Stimulated activated CD8-positive, alpha-beta memory T cell treated with anti-CD3 and anti-CD28 coated beads, Interleukin-2, amount 100 ng/mL, for 48 hours (primary cell): ENCODE measurements around the gene EIF4H.
"Not testable (repeated sequence)": the region's sequence is repeated elsewhere in the genome, so short reads cannot be mapped to it uniquely, and the experiment has no call there.

Source experiments
- DNase-seq, 2 donors: peaks; one replicate each; pipeline ENCODE4 v3.0.0-alpha.2; 2020; ENCODE audit warnings: low read depth in 2 of 2

EIF4H gene

DNA sequence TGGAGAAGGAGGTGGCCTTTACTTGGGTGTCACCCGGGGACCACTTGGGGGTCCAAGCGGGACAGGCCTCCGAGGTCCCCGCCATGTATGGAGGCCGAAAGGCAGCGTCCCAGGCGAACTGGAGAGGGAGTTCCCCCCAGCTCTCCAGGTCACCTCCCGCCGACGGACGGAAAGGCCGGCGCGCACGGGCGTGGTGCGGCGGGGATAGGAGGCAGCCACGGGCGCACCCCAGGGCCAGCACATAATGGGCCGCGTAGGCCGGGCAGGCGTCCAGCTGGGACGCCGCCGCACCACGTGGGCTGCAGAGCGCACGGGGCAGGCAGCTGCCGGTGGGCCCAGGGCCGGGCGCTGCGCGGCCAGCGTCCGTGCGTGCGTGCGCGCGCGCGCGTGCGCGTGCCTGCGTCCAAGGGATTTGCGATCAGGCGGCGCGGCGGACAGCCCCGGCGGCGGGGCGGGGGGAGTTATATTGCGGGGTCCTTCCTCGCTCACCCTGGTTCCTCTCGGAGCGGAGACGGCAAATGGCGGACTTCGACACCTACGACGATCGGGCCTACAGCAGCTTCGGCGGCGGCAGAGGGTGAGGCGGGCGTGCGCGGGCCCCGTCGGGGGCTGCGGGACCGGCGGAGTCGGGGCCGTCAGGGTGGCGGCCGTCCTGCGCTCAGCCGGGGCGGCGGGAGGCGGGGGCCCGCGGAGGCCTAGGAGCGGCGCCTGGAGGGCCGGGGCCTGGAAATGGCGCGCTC, at the start of gene EIF4H:
EIF4H (plus strand) TSS at position 491 of the 740 bp plus-strand sequence; CDS start at position 519, 28 bp downstream.
- DNase-seq, result peak; percentile 93 to 94

- no peak for DNase-seq
Measured at GRCh38 chr7:74126220-74126880, 47.8 kb upstream of the EIF4H start.

DNA sequence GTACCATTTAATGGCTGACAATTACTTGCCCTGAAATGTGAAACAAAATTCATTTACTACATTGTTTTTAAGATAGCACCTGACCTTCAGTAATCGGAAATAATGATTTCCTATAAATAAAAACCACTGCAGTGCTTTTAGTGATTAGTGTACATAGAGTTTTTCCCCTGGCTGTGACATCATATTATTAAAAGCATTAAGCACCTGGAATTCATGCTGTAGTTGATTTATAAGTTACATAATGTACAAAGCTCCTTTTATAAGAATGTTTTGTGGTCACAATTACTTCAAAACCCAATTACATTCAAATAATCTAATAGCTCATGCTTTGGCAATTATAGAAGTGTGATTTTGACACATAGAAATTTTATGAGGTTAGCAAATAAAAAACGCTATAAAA, 44.3 kb upstream of the EIF4H start:
- DNase-seq, result no peak

- no peak for DNase-seq
Measured at GRCh38 chr7:74130518-74130917, 43.6 kb upstream of the EIF4H start.

DNA sequence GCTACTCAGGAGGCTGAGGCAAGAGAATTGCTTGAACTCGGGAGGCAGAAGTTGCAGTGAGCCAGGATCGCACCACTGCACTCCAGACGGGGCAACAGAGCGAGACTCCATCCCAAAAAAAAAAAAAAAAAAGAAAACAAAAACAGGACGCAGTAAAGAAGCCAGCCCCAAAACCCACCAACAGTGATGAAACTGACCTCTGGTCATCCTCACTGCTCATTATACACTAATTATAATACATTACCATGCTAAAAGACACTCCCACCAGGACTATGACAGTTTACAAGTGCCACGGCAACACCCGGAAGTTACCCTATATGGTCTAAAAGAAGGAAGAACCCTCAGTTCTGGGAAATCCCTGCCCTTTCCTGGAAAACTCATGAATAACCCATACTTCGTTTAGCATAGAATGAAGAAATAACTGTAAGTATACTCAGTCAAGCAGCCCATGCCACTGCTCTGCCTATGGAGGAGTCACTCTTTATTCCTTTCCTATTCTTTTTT, 40.0 kb upstream of the EIF4H start:
- DNase-seq, result no peak

DNA sequence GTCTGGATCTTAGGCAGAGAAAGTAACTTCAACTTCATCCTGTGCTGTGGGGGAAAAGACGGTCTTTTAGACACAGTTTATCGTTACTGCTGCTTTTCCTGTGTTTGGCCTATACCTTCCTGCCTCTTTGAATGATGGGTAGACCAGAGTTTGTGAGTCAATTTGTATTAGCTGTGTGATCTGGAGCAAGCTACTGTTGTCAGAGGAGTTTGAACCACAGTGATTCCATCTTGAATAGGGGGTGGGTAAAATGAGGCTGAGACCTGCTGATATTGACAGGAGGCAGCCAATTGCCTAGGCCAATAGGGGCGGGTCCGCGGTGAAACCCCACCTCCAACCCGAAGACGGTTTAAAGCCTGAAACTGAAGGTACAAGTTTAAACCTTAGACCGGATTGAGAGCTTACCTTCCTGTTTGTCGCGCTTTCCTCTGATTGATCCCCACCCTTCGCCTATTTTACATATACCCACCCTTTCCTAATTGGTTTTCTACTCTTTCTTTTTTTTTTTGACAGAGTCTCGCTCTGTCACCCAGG, 35.8 kb upstream of the EIF4H start:
- no peak for DNase-seq

- DNase-seq, result no peak
Measured at GRCh38 chr7:74138945-74139843, 35.0 kb upstream of the EIF4H start.

DNA sequence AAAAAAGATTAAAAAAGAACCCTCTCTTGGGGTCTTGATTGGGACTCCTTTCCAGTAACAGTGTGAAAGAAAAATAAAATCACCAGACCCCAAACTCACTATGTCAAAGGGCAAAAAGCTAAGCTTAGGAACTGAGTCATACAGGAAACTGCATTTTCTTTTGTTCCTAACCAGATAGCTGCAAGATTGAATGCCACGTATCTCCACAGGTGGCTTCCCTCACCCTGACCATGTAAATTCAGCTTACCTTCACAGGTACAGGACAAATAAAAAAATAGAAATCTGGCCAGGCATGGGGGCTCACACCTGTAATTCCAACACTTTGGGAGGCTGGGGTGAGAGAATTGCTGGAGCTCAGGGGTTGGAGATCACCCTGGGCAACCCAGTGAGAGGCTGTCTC, 32.5 kb upstream of the EIF4H start:
- DNase-seq, result no peak

- DNase-seq, result no peak
Measured at GRCh38 chr7:74143383-74143782, 30.8 kb upstream of the EIF4H start.

- no peak for DNase-seq
Measured at GRCh38 chr7:74148491-74148890, 25.7 kb upstream of the EIF4H start.

- DNase-seq, result no peak
Measured at GRCh38 chr7:74149071-74149470, 25.1 kb upstream of the EIF4H start.

GRCh38 chr7:74149603-74150002, 24.6 kb upstream of the EIF4H start:
- DNase-seq, result no peak

GRCh38 chr7:74153736-74154135, 20.4 kb upstream of the EIF4H start:
- DNase-seq, result no peak

- DNase-seq, result no peak
Measured at GRCh38 chr7:74155810-74156395, 18.3 kb upstream of the EIF4H start.

DNA sequence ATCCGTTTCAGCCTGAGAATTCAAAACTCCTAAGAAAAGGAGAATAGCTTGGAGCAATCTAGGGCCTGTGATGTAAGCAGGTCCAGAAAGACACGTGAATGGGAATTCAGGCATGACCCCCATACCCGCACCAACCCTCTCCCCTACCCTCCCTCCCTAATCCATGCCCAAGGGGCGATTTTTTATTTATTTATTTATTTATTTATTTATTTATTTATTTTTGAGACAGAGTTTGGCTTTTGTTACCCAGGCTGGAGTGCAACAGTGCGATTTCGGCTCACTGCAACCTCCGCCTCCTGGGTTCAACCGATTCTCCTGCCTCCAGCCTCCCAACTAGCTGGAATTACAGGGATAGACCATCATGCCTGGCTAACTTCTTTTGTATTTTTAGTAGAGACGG, 16.6 kb upstream of the EIF4H start:
- no peak for DNase-seq

DNA sequence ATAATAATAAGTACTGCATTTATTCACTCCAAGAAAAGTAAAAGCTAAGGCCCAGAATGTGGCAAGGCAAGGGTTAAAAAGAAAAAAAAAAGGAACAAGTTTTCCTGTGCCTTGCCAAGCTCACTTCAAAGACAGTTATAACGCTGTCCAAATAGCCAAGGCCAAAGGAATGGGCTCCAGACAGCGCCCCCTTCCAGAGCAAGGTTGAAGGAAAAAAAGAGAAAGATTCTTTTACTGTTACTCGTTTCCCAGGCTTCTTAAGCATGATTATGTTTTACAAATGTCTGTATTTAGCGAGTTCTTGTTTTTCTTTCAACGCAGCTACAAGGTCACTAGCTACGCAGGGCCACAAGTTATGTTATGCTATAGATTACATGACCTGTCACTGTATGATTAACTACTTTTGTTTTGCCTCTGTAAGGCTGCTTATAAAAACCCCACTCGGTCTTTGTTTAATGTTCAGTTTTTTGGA, 9.1 kb upstream of the EIF4H start:
- no peak for DNase-seq

DNA sequence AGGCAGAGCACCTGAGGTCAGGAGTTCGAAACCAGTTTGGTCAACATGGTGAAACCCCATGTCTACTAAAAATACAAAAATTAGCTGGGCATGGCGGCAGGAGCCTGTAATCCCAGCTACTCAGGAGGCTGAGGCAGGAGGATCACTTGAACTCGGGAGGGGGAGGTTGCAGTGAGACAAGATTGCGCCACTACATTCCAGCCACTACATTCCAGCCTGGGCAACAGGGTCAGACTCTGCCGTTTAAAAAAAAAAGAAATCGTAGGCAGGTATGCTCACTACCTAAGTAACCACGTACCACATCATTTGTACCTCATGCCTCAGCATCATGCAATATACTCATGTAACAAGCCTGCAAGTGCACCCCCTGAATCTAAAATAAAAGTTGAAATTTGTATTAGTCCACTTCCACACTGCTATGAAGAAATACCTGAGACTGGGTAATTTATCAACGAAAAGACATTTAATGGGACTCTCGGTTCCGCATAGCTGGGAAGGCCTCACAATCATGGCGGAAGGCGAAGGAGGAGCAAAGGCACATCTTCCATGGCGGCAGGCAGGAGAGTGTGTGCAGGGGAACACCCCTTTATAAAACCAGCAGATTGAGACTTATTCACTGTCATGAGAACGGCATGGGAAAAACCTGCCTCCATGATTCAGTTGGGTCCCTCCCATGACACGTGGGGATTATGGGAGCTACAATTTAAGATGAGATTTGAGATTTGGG, 8.1 kb upstream of the EIF4H start:
- DNase-seq, result no peak

DNA sequence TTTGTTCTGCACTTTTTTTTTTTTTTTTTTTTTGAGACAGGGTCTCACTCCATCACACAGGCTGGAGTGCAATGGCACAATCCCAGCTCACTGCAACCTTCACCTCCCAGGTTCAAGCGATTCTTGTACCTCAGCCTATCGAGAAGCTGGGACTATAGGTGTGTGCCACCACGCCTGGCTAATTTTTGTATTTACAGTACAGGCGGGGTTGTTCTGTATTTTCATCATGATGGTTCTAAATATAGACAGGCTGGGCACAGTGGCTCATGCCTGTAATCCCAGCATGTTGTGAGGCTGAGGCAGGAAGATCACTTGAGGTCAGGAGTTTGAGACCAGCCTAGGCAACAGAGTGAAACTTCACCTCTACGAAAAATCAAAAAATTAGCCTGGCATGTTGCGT, 6.8 kb upstream of the EIF4H start:
- DNase-seq, result not testable (repeated sequence)

- DNase-seq, result no peak
Measured at GRCh38 chr7:74173074-74173473, 1.1 kb upstream of the EIF4H start.

- no peak for DNase-seq
Measured at GRCh38 chr7:74173491-74173865, 678 bp upstream of the EIF4H start.

DNA sequence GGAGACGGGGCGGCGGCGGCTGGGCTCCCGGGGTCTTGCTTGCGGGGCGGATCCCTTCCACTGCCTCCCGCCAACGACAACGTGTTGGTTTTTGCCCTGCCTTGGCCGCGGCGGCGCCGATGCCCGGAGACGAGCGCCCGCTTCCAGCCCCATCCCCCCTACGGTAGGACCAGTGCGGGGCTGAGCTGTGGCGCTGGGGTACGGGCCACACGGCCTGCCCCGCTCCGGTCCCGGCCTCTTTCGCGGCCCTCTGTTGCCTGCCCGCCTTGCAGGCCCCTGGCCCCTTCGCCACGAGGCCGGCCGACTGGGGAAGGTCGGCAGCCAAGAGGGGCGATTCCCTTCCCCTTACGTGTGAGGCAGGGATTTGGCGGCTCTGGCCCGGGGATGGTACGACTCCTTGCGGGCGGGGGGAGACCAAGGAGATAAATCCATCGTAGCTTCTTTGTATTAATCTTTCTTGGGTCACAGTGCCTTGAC, 488 bp downstream of the EIF4H start:
- DNase-seq, result peak; percentile 13 to 17
